HG03064 (cell line): ENCODE results near the gene INO80D.
A peak's percentile ranks its signal among the peaks of the same experiment; 100 is the strongest.
"Not testable (repeated sequence)": the region's sequence is repeated elsewhere in the genome, so short reads cannot be mapped to it uniquely, and the experiment has no call there.

Experiments used
- ATAC-seq: cut with Tn5 transposase; IDR thresholded peaks from one replicate; pipeline ENCODE4 v1.9.1; 2021; ENCODE audit warnings: low read depth; ENCODE audit not compliant: unreplicated experiment

The INO80D gene

GRCh38 chr2:206085742-206086445, at the start of gene INO80D:
Gene INO80D (minus strand): TSS chr2:206086174. CDS start chr2:206063016, 23,158 bp downstream.
- ATAC-seq, result peak; percentile 81

GRCh38 chr2:206127656-206128055, 41.7 kb upstream of the INO80D start:
- ATAC-seq, result no peak

GRCh38 chr2:206125901-206126300, 39.9 kb upstream of the INO80D start:
- ATAC-seq, result no peak

GRCh38 chr2:206122569-206122968, 36.6 kb upstream of the INO80D start:
- not testable (repeated sequence) for ATAC-seq

DNA sequence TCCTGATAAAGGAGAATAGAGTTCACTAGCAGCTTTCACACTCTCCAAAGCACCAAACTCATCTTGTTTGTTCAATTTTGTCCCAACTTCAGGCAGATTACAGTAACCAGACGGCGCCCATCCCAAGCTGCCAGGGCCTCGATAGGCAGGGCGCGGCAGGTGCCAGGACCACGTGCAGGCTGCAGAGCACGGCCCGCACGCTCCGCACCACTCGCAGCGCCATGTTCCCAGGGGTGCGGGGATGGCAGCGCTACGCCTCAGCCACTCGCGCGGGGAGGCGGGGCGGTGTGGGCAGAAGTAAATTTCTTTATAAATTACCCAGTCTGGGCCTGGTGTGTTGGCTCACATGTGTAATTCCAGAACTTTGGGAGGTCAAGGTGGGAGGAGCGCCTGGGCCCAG, 30.3 kb upstream of the INO80D start:
- ATAC-seq, result no peak

DNA sequence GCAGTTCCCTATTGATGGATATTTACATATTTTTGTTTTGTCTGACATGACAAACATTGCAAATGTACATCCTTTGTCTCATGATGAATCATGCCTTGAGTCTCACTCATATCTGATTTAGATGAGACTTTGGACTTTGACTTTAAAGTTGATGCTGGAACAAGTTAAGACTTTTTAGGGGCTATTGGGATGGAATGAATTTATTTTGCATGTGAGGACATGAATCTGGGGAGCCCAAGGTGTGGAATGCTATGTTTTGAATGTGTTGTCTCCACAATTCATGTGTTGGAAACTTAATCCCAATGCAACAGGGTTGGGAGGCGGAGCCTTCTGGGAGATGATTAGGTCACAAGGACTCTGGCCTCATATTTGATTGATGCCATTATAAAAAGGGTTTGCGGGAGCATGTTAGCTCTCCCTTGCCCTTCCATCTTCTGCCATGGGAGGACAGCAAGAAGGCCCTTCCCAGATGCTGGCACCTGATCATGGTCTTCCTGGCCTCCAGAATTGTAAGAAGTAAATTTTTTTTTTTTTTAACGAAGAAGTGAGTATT, 29.1 kb upstream of the INO80D start:
- ATAC-seq, result no peak

- ATAC-seq, result no peak
Observed at GRCh38 chr2:206112846-206113547, 27.0 kb upstream of the INO80D start.

DNA sequence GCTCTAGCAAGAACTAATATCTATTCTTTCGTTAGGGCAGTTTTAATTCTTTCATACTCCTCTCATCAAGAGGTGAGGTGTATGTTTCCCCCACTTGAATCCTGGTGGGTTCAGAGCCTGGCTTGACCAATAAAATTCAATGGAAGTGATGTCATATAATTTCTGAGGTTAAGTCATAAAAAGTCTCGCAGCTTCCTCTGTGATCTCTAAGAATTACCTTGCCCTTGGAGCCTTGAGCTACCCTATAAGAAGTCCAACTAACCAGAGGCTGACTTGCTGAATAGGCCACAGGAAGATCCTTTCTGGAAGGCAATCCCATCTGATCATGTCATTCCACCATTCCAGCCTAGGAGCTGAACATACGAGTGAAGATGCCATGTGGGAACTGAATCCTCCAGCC, 26.1 kb upstream of the INO80D start:
- ATAC-seq, result no peak

GRCh38 chr2:206108713-206109112, 22.7 kb upstream of the INO80D start:
- no peak for ATAC-seq

- ATAC-seq, result no peak
Observed at GRCh38 chr2:206105541-206105940, 19.6 kb upstream of the INO80D start.

DNA sequence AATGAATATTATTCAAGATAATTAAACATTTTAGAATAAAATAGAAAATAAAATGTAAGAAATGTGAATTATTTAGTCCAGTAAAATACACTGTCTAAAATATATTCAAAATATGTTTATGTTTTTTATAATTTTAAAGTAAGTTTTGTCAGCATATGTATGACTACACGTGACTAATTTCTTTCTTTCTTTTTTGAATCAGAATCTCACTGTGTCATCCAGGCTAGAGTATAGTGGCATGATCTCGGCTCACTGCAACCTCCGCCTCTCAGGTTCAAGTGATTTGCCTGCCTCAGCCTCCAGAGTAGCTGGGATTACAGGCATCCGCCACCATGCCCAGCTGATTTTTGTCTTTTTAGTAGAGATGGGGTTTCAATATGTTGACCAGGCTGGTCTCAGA, 19.1 kb upstream of the INO80D start:
- ATAC-seq, result no peak

DNA sequence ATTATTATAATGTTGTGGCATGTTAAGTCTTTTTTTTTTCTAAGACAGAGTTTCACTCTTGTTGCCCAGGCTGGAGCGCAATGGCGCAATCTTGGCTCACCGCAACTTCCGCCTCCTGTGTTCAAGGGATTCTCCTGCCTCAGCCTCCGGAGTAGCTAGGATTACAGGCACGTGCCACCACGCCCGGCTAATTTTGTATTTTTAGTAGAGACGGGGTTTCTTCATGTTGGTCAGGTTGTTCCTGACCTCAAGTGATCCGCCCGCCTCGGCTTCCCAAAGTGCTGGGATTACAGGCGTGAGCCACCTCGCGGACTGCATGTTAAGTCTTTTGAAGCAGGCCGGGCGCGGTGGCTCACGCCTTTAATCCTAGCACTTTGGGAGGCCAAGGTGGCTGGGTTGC, 12.9 kb upstream of the INO80D start:
- not testable (repeated sequence) for ATAC-seq

- ATAC-seq, result no peak
Observed at GRCh38 chr2:206098471-206098870, 12.5 kb upstream of the INO80D start.

- no peak for ATAC-seq
Observed at GRCh38 chr2:206096876-206097275, 10.9 kb upstream of the INO80D start.

DNA sequence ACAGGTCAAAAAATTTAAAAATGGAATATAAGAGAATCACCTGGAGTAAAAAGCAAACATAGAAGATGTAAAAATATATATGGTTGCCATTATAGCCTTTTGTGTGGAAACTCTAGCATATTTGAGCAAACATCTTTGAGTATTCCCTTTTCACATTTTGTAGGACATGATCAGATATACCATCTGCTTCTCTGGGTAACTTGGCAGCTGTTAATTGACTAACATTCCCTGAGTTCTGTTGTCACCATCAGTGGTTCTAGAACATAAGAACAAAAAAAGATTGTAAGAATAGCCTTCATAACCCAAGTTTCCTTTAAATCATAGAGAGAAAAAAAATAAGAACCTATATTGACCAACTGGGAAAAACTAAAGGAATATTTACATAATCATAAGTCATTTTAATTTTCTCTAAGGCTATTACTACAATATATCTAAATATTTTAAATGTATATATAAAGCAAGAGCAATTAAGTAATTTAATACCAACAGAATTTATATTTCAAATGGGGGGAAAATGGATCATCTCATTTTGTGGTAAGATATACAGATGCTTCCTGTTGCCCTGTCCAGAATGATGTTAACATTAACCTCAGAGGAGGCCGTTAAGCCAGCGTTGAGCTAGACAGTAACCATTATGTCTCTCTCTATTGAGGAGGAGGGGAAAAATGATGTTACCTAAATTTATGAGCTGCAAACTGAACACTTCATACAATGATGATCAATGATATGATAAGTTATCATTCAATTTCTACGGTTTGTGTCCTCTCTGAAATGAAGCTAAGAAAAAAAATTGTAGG, 9.8 kb upstream of the INO80D start:
- ATAC-seq, result no peak

DNA sequence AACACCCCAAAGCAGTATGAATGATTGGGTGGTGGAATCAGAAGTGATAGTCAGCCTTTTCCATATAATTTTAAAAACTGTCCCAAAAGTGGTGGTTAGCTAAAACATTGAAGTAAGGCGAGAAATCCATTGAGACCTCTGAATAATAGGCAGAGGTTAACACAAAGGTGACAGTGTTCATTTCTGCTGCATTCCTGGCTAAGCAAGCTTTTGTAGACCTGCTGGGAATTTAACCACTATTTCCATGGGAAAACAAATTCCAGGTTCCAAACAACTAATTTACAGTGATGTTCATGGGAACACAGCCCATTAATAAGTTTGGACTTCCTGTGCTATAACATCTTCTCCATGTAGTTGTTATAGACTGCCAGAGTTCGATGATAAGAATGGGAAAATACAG, 6.3 kb upstream of the INO80D start:
- no peak for ATAC-seq

DNA sequence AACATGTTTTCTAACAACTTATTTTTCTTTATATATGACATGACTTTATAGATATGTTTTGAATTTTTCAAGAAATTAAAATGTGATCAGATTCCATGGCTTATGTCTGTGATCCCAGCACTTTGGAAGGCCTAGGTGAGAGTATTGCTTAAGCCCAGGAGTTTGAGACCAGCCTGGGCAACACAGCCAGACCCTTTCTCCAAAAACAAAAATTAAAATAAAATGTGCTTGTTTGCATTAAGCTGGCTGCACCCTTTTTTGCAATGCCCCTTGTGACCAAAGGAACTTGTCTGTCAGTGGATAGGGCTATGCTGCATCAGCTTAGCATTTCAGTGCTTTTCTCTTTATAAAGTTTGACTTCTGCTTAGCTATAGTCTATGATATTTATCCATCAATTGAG, 2.3 kb upstream of the INO80D start:
- no peak for ATAC-seq

DNA sequence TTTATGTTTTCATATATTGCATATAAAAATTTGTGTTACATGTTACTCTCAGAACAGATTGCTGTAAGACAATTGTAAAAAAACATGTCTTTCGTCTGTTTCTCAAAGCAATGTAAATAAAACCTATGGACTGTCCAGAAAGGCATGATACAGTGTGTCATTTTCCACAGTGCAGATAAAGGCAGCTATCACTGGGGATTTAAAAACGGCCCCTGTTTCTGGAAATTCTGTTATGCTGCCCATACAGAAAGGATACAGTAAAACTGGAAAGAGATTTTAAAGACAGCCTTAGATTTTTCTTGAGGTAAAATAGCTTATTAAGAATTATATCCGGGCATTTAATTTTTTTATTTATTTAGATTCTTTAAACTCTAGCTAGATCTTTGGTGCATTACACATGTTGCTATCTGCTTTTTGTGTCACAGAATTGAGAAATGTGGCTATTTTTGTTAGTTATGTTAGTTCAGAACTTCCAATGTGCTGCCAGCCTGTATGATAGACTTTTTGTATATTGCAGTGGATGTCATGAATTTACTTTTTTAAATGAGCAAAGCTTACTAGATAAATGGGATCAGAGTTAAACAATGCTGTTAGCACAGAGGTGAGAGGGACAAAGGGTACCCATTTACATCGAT, 859 bp upstream of the INO80D start:
- ATAC-seq, result no peak

- peak; percentile 24 for ATAC-seq
Observed at GRCh38 chr2:206084870-206085741, 868 bp downstream of the INO80D start.

DNA sequence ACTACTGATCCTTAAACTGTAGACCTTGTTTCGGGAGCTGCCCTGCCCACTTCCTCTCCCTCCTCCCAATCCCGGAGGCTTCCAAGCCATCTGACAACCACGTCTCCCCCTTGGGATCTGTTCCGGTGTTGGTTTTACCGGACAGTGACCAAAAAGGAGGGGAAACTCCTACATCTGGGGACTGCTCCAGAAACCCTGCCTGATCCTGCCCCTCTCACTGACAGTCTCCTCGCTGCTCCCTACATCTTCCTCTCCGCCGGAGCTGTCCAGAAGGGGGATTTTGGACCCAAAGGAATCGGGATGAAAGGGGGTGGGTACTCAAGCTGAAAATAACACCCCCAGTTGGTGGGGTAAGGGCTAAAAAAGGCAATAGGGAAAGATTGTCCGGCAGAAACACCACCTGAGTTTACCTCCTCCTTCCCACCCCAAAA, 1.5 kb downstream of the INO80D start:
- no peak for ATAC-seq
